SK-N-SH (cell line): ENCODE results near the gene SLC8B1.

Source experiments
- CHD2 ChIP-seq: fragments of 150-350 bp; IDR thresholded peaks from 2 replicates; pipeline ENCODE4 v1.6.1; 2018; ENCODE audit warnings: low read length; ENCODE audit not compliant: partially characterized antibody
- EZH2phosphoT487 ChIP-seq: fragments of 200-600 bp; sonication (generic); IDR thresholded peaks from 2 replicates; pipeline ENCODE4 v1.6.1; 2017; ENCODE audit warnings: low read depth, mixed run types, mild to moderate bottlenecking, antibody characterized with exemption, moderate library complexity, borderline replicate concordance
- JUND ChIP-seq: IDR thresholded peaks from 2 replicates; pipeline ENCODE4 v1.4.0; 2012
- POLR2AphosphoS5 ChIP-seq: IDR thresholded peaks from 2 replicates; pipeline ENCODE4 v1.6.1; 2012; ENCODE audit warnings: low read depth, low read length
- RAD21 ChIP-seq: IDR thresholded peaks from 2 replicates; pipeline ENCODE4 v1.6.1; 2012; ENCODE audit warnings: mild to moderate bottlenecking, low read length
- RXRA ChIP-seq: IDR thresholded peaks from 2 replicates; pipeline ENCODE4 v1.4.0; 2012; ENCODE audit warnings: low read depth, mild to moderate bottlenecking, borderline replicate concordance
- TAF1 ChIP-seq: IDR thresholded peaks from 2 replicates; pipeline ENCODE4 v1.6.1; 2012; ENCODE audit warnings: low read depth, mild to moderate bottlenecking, low read length, moderate library complexity, borderline replicate concordance
- YY1 ChIP-seq: IDR thresholded peaks from 2 replicates; pipeline ENCODE4 v1.4.0; 2012; ENCODE audit warnings: low read depth, mild to moderate bottlenecking
- TF ChIP-seq, protein P1 (sequence below): fragments of 200-600 bp; sonication (generic); IDR thresholded peaks from 2 replicates; pipeline ENCODE4 v1.6.1; 2017; ENCODE audit warnings: antibody characterized with exemption, mild to moderate bottlenecking, moderate library complexity
- TF ChIP-seq, protein P2 (sequence below): IDR thresholded peaks from 2 replicates; pipeline ENCODE4 v1.4.0; 2012; ENCODE audit warnings: low read depth

DNA sequence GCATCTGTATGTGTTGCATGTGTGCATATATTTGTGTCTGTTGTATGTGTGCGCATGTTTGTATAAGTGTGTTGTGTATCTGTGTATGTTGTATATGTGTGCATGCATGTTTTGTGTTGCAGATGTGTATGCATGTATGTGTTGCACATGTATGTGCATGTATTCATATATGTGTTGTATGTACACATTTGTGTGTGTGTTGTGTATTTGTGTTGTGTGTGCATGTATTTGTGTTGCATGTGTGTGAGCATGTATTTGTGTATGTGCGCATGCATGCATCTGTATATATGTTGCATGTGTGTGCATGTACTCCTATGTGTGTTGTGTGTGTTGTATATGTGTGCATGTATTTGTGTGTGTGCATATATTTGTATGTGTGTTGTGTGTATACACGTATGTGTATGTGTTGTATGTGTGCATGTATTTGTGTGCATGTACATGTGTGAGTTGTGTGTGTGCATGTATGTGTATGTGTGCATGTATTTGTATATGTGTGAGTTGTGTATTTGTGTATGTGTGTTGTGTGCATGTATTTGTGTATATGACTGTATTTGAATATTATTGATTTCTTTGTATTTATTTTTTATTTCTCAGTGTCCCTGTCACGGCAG, 16.8 kb downstream of the SLC8B1 start:
- TF ChIP-seq RXRA (no peak), POLR2AphosphoS5 (no peak), RAD21 (no peak), CHD2 (no peak), YY1 (no peak), JUND (no peak), EZH2phosphoT487 (no peak), TAF1 (no peak)
- TF ChIP-seq, protein P1, sequence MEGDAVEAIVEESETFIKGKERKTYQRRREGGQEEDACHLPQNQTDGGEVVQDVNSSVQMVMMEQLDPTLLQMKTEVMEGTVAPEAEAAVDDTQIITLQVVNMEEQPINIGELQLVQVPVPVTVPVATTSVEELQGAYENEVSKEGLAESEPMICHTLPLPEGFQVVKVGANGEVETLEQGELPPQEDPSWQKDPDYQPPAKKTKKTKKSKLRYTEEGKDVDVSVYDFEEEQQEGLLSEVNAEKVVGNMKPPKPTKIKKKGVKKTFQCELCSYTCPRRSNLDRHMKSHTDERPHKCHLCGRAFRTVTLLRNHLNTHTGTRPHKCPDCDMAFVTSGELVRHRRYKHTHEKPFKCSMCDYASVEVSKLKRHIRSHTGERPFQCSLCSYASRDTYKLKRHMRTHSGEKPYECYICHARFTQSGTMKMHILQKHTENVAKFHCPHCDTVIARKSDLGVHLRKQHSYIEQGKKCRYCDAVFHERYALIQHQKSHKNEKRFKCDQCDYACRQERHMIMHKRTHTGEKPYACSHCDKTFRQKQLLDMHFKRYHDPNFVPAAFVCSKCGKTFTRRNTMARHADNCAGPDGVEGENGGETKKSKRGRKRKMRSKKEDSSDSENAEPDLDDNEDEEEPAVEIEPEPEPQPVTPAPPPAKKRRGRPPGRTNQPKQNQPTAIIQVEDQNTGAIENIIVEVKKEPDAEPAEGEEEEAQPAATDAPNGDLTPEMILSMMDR, result no peak
- TF ChIP-seq, protein P2, sequence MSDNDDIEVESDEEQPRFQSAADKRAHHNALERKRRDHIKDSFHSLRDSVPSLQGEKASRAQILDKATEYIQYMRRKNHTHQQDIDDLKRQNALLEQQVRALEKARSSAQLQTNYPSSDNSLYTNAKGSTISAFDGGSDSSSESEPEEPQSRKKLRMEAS, result no peak
